Left renal pelvis (tissue), 4 donors: Measurements from ENCODE around the gene TMEM184C. TPM values are rescaled to one million over a fixed set of nuclear protein-coding genes. Genes with fewer than 3 reads are reported as not detected.
A peak's percentile ranks its signal among the peaks of the same experiment; 100 is the strongest.

ENCODE experiments used
- DNase-seq, 4 donors: peaks; one replicate each; pipeline ENCODE4 v3.0.0-alpha.2; 2013; ENCODE audit warnings: low read depth in 4 of 4, low spot score in 3 of 4
- polyA plus RNA-seq, 4 donors: library from polyadenylated mRNA; unstranded; fragments of 120-200 nt; gene quantifications; one replicate each; pipeline ENCODE4 v1.2.1, GENCODE V29; 2013; ENCODE audit not compliant: insufficient read length in 4 of 4

Gene TMEM184C
- polyA plus RNA-seq, 4 donors, result 48.4 to 57.6 (median 54.7) TPM

- DNase-seq, result no peak
Observed at GRCh38 chr4:147645099-147645498, 27.9 kb downstream of the TMEM184C start.

DNA sequence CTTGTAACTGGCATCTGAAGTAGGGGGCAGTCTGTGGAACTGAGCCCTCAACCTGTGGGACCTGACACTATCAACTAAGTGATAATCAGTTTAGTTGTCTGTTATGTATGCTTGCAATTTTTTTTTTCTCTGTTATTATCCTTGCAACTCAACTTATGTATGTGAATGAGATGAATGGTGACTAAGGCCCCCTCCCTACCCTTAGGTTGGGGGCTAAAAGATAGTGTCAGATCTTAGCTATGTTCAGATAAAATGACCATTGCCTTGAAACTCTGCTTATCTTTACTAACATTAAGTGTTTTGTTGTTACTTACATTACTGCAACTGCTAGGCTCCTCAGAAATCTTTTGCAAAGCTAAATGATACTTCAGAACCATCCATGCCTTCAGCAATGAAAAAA lies 31.5 kb downstream of the TMEM184C start:
- no peak for DNase-seq

- no peak for DNase-seq
Observed at GRCh38 chr4:147651563-147651962, 34.4 kb downstream of the TMEM184C start.

GRCh38 chr4:147655639-147656038 lies 38.4 kb downstream of the TMEM184C start:
- DNase-seq, result no peak

DNA sequence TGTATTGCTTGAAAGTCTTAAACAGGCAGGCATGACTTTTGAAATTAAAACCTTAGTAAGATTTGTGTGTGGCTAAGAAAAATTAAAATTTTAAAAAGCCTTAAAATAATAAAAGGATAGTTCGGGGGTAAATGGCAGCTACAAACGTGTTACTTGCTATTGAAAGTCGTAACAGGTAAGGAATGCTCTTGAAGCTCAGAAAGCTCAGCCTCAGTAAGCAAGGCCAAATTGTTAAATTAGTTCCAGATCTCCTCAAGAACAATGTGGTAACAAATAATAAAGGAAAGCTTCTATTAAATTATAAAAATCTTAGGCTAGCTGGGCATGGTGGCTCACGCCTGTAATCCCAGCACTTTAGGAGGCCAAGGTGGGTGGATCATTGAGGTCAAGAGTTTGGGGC lies 41.3 kb downstream of the TMEM184C start:
- DNase-seq, result no peak

DNA sequence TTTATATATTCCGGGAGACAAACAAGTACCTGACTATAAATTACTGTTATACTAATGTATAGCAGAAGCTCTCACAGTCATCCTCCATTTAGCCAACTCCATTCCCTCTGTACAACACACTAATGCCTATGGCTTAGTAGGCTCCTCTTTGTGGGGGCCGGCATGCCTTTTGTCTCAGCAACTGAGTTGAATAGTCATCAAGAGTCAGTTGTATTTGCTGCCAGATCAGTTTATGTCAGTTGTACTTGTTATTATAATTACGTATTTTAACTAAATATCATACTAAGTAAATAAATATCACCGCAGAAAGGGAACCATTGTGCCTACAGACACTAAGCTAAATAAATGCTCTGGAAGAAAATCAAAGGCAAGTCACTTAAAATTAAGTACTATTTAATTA lies 56.9 kb downstream of the TMEM184C start:
- no peak for DNase-seq

- no peak for DNase-seq
Observed at GRCh38 chr4:147674496-147674895, 57.3 kb downstream of the TMEM184C start.

GRCh38 chr4:147678106-147678505 lies 60.9 kb downstream of the TMEM184C start:
- DNase-seq, result no peak

GRCh38 chr4:147678796-147679549 lies 61.8 kb downstream of the TMEM184C start:
- no peak for DNase-seq

- no peak for DNase-seq
Observed at GRCh38 chr4:147682755-147683154, 65.6 kb downstream of the TMEM184C start.

DNA sequence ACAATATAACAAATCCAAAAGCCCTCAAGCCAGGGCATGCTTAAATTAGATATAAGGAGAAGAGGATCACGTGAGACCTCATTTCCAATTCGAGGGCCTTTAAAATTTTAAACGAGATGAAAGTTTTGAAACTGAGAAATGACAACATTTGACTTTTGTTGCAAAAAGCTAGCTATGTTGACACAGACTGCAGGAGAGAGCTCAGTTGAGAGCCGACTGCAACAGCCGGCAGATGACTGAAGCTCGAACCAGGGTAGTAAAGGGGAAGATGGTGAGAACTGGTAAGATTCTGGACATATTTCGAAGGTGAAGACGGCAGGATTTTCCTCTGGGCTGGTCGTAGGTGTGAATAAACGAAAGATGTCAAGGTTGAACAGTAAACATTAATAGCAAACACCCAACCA lies 66.0 kb downstream of the TMEM184C start:
- DNase-seq, result no peak

DNA sequence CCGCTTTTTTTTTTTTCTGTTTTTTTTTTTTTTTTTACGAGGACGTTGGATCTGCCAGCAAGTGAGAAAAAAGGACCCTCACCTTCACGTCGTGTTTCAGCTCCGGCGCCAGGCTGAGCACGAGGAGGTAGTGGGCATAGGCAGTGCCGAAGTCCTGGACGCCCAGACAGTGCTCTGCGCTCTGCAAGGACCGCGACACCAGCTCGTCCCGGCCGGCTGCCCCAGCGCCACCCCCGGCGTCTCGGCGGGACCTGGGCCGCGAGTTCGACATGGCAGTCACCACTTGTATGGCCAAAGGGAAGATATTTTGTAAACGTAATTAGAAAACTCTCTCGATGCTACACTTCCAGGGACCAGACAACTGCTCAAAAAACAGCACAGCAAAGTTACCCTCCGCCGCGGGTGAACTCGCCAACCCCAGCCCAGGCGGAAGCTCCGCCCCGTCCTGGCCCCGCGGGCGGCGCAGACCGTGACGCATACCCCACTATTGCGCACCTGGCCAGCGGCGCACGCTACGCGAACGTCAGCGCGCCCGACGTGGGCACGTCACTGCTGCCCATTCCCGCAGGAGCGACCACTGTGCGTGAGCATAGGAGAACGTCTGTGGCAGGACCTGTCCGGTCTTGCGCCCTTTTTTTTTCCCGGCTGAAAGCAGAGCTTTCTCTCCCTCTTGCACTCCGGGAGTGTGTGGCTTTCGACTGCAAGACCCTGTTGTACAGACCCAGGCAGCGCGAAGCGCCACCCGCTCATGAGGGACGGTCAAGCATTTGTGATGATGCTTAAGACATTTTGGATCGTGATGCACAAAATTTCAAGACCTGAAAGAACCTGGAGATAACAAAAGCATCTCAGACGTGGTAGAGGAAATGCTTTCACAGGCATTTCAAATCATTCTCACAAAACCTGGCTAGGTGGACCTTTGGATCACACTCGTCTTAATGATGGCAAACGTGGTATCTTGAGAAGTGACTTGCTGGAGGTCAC lies 66.8 kb downstream of the TMEM184C start, which contains the start of gene PRMT9:
Gene PRMT9 (minus strand): TSS at position 447 of the 984 bp plus-strand sequence. CDS start 176 bp downstream, at position 271.
- peak; percentile 72 to 81 (median 78) for DNase-seq

DNA sequence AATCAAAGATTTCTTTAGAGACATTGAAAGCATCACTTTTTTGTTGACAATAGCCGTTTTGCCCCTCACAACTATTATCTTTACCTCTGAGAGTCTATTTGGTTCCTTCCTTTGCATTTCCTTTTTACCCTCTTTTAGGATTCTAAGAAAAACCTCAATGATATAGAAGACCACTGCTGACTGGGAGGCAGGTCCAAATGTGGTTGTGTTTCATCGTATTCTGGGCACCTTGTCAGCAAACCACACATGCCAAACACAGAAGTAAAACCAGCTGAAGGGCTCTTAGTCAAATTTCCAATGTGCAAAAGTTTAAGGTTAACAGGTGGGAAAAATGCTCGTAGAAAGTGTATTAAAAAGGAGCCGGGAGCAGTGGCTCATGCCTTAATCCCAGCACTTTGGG lies 71.9 kb downstream of the TMEM184C start:
- DNase-seq, result no peak

- DNase-seq, result no peak
Observed at GRCh38 chr4:147691820-147692219, 74.6 kb downstream of the TMEM184C start.

GRCh38 chr4:147693218-147693617 lies 76.0 kb downstream of the TMEM184C start:
- DNase-seq, result no peak

GRCh38 chr4:147696866-147697265 lies 79.7 kb downstream of the TMEM184C start:
- DNase-seq, result no peak

- DNase-seq, result no peak
Observed at GRCh38 chr4:147704846-147705245, 87.6 kb downstream of the TMEM184C start.

GRCh38 chr4:147707892-147708672 lies 90.9 kb downstream of the TMEM184C start:
- no peak for DNase-seq

- DNase-seq, result no peak
Observed at GRCh38 chr4:147709999-147710398, 92.8 kb downstream of the TMEM184C start.

DNA sequence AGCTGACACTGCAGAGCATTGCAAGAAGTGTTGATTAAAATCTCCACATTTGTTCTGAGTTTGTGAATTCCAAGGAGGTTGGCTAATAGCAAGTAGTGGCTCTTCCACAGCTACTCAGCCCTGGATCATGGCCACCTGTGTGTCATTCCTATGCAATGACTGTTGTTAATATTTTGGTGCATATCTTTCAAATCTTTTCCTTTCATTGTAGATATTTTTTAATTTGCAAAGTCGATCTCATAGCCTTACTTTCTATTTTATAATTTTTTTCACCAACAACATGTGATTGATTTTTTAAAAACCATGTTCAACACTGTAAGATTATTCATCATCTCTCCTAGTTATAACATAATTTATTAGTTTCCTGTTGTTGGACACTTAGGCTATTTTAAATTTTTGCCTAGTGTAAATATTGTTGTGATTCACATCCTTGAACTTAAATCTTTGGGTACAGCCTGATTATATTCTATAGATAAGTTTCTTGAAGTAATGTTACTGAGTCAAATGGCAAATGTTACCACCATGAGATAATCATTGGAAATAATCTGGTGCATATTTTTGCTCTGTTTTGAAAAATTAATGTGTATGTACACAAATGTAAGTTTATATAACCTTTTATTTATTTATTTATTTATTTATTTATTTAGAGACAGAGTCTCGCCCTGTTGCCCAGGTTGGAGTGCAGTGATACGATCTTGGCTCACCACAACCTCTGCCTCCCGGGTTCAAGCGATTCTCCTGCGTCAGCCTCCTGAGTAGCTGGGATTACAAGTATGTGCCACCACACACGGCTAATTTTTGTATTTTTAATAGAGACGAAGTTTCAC lies 97.6 kb downstream of the TMEM184C start:
- DNase-seq, result no peak
